Measurements from ENCODE around the gene B9D1. TPM values are rescaled to one million over a fixed set of nuclear protein-coding genes. Genes with fewer than 3 reads are reported as not detected.

Gene B9D1
- total and polyA plus RNA-seq, 12 donors = 5.3 to 18.8 (median 10.4) TPM

DNA sequence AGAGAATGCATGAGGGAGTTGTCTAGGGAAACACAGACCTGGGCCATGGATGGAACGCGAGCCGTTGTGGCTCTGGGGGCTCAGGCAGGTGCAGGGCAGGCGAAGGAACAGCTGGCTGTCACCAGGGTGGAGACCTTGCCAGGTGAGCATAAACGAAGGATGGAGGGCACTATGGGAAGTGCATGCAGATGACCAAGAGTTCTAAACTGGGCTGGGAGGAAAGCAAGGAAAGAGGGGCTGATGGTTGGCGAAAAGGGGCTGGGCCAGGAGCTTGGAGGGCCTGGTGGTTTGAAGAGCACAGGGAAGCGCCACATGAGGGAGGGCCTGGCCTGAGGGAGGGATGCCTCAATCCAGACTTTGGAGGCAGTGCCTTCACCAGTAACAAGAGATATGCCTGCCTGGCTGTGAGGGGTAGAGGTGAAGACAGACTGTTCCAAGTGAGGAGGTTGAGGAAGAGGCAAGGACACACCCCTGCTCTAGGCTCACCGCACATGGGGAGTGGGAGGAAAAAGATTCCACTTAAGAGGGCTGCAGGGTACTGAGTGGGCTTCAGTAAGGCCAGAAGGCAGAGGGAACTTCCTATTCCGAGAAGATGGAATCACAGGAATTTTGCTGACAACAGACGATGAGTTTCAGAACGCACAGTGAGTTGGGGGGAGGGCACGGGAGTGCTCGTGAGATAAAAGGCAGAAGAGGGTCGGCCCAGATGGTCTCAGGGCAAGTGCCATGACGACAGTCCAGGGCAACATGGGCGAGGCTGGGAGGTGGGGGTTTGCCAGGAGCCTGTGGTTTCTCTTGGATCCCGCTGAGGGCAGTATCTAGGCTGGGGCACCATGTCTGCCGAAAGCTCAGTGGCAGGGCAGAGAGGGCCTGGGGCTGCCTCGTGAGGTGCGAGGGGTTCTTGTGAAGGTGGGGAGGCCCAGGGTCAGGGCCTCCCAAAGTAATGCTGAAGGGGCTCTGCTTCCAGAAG lies 20.6 kb downstream of the B9D1 start:
- Histone ChIP-seq H3K27ac (no peak overlapping the region), H3K27me3 (no peaks in the 10 kb centered on the region), H3K9me3 (no peaks in the 10 kb centered on the region), H3K4me3 (no peak overlapping the region), H3K36me3 (no peaks in the 10 kb centered on the region), H3K4me1 (peaks cover 5 to 69% (median 41%) of the 10 kb centered on the region in 9 donors)
- 46 to 54% methylated on average over 20 of the region's 20 CpGs for WGBS, 2 donors
- DNase-seq = no peak
- intact Hi-C loops (cut with DNase I) = no loop called here
- TF ChIP-seq, protein P1, sequence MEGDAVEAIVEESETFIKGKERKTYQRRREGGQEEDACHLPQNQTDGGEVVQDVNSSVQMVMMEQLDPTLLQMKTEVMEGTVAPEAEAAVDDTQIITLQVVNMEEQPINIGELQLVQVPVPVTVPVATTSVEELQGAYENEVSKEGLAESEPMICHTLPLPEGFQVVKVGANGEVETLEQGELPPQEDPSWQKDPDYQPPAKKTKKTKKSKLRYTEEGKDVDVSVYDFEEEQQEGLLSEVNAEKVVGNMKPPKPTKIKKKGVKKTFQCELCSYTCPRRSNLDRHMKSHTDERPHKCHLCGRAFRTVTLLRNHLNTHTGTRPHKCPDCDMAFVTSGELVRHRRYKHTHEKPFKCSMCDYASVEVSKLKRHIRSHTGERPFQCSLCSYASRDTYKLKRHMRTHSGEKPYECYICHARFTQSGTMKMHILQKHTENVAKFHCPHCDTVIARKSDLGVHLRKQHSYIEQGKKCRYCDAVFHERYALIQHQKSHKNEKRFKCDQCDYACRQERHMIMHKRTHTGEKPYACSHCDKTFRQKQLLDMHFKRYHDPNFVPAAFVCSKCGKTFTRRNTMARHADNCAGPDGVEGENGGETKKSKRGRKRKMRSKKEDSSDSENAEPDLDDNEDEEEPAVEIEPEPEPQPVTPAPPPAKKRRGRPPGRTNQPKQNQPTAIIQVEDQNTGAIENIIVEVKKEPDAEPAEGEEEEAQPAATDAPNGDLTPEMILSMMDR (IDR thresholded peaks at IDR 0.05) = no peak
- ATAC-seq = peak in 1 of 8 donors; percentile 5

DNA sequence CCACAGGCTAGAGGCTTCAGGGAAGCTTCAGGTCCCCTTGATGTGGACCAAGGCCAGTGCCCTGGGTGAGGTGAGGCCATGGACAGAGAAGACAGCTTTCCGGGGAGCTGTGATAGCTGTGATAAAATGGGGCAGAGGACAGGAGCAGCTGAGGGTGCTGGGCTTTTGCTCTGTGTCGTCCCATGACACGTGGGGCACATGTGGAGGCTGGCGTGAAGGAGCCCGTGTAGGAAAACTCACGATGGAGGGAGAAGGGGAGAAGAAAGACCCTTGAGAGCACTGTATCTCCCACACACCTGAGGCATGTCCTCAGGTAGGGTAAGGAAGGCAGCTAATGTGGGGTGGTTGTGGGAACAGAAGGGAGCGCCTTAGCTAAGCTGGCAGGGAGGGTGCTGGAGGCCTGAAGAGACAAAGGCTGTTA lies 21.3 kb downstream of the B9D1 start:
- ATAC-seq = no peak
- H3K4me1 ChIP-seq = peaks cover 0 to 65% (median 36%) of the 10 kb centered on the region in 9 donors

DNA sequence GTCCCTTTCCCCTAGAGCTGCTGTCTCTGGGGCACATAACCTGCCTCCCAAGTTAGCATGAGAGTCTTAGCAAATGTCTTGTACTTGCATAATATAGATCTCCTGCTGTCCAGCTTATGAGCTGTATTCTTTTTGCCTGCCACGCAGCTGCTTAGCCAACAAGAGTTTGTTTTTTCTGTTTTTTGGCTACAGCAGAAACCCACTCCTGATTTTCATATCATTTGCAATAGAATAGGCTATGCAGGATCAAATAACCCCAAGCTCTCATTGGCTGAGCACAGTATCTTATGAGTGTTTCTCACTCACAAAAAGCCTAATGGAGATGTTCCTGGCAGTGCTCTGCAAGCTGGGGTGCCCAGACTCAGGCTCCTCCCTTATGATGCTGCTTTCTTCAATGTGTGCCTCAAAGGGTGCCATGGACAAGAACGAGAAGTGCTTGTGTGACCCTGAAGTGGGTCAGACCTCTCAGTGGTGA lies 23.1 kb downstream of the B9D1 start:
- ATAC-seq (no peak), DNase-seq (no peak)
- H3K4me1 ChIP-seq = peaks cover 0 to 46% (median 30%) of the 10 kb centered on the region in 9 donors
- 80 to 83% methylated on average over 2 of the region's 2 CpGs for WGBS, 2 donors
- no peak overlapping the region for H3K4me3 ChIP-seq
- H3K27me3 ChIP-seq = peaks cover 0 to 11% (median 0%) of the 10 kb centered on the region in 7 donors
- no peak overlapping the region for H3K27ac ChIP-seq
- TF ChIP-seq, protein P1 (IDR thresholded peaks at IDR 0.05) = no peak
- peaks cover 0 to 16% (median 0%) of the 10 kb centered on the region in 9 donors for H3K36me3 ChIP-seq
- H3K9me3 ChIP-seq = no peaks in the 10 kb centered on the region
- intact Hi-C loops (cut with DNase I) = no loop called here

More for the DNA sequence above, 21.3 kb downstream of the B9D1 start:
- DNase-seq = no peak
- Histone ChIP-seq H3K9me3 (no peaks in the 10 kb centered on the region), H3K27ac (no peak overlapping the region), H3K4me3 (no peak overlapping the region), H3K36me3 (peaks cover 0 to 2% (median 0%) of the 10 kb centered on the region in 9 donors), H3K27me3 (no peaks in the 10 kb centered on the region)
- 66 to 72% methylated on average over 7 of the region's 7 CpGs for WGBS, 2 donors
- intact Hi-C loops (cut with DNase I) = no loop called here
- TF ChIP-seq, protein P1 (IDR thresholded peaks at IDR 0.05) = no peak
